H9 (cell line): ENCODE measurements around the gene KLF13. TPM values are rescaled to one million over a fixed set of nuclear protein-coding genes. Genes with fewer than 3 reads are reported as not detected.
A peak's percentile ranks its signal among the peaks of the same experiment; 100 is the strongest.

Experiments
- DNase-seq: peaks from one replicate; pipeline ENCODE4 v3.0.0-alpha.2; 2017
- H2AFZ ChIP-seq: one replicate; pipeline ENCODE4 v1.6.1; 2013; ENCODE audit warnings: mild to moderate bottlenecking, low read length, control low read depth, moderate library complexity
- H2AK5ac ChIP-seq: 2 replicates; pipeline ENCODE4 v1.6.1; 2013; ENCODE audit warnings: low read length, control low read depth, mixed read lengths; ENCODE audit not compliant: insufficient read length
- H2BK120ac ChIP-seq: one replicate; pipeline ENCODE4 v1.6.1; 2013; ENCODE audit warnings: low read depth, mild to moderate bottlenecking, low read length, control low read depth, inconsistent platforms; ENCODE audit not compliant: poor library complexity, severe bottlenecking
- H2BK12ac ChIP-seq: 2 replicates; pipeline ENCODE4 v1.6.1; 2013; ENCODE audit warnings: low read length, control low read depth, mixed read lengths, low read depth; ENCODE audit not compliant: insufficient read length
- H2BK15ac ChIP-seq: 2 replicates; pipeline ENCODE4 v1.6.1; 2013; ENCODE audit warnings: low read depth, low read length, control low read depth
- H2BK20ac ChIP-seq: one replicate; pipeline ENCODE4 v1.6.1; 2013; ENCODE audit warnings: low read depth, mild to moderate bottlenecking, low read length, control low read depth, inconsistent platforms; ENCODE audit not compliant: poor library complexity, severe bottlenecking
- H2BK5ac ChIP-seq: 2 replicates; pipeline ENCODE4 v1.6.1; 2013; ENCODE audit warnings: low read length, control low read depth, mixed read lengths; ENCODE audit not compliant: insufficient read length
- H3K14ac ChIP-seq: 2 replicates; pipeline ENCODE4 v1.6.1; 2013; ENCODE audit warnings: low read length, control low read depth; ENCODE audit not compliant: insufficient read depth
- H3K18ac ChIP-seq: 2 replicates; pipeline ENCODE4 v1.6.1; 2013; ENCODE audit warnings: low read depth, mild to moderate bottlenecking, mixed read lengths, low read length, control low read depth; ENCODE audit not compliant: insufficient read length
- H3K23ac ChIP-seq: 2 replicates; pipeline ENCODE4 v1.6.1; 2013; ENCODE audit warnings: low read length, control low read depth, mixed read lengths, low read depth; ENCODE audit not compliant: insufficient read length
- H3K23me2 ChIP-seq: 2 replicates; pipeline ENCODE4 v1.6.1; 2013; ENCODE audit warnings: low read depth, mild to moderate bottlenecking, mixed read lengths, low read length, control low read depth; ENCODE audit not compliant: insufficient read length, poor library complexity, severe bottlenecking
- H3K27ac ChIP-seq: 2 replicates; pipeline ENCODE4 v1.5.1; 2013; ENCODE audit warnings: low read length, control low read depth, mixed read lengths, low read depth; ENCODE audit not compliant: insufficient read length
- H3K27me3 ChIP-seq: 2 replicates; pipeline ENCODE4 v1.6.1; 2013; ENCODE audit warnings: low read length, control low read depth, inconsistent platforms; ENCODE audit not compliant: insufficient read depth
- H3K4ac ChIP-seq: 2 replicates; pipeline ENCODE4 v1.6.1; 2013; ENCODE audit warnings: low read depth, mild to moderate bottlenecking, control low read depth, inconsistent platforms, low read length, moderate library complexity
- H3K4me1 ChIP-seq: 2 replicates; pipeline ENCODE4 v1.6.1; 2013; ENCODE audit warnings: low read length, control low read depth, inconsistent platforms; ENCODE audit not compliant: insufficient read depth
- H3K4me2 ChIP-seq: 2 replicates; pipeline ENCODE4 v1.6.1; 2013; ENCODE audit warnings: low read length, control low read depth, mixed read lengths; ENCODE audit not compliant: insufficient read length, insufficient read depth
- H3K56ac ChIP-seq: 2 replicates; pipeline ENCODE4 v1.6.1; 2013; ENCODE audit warnings: low read depth, mild to moderate bottlenecking, mixed read lengths, low read length, control low read depth; ENCODE audit not compliant: insufficient read length
- H3K79me1 ChIP-seq: 2 replicates; pipeline ENCODE4 v1.6.1; 2013; ENCODE audit warnings: low read depth, mild to moderate bottlenecking, moderate library complexity, low read length, control low read depth, inconsistent platforms; ENCODE audit not compliant: insufficient read depth, poor library complexity, severe bottlenecking
- H3K79me2 ChIP-seq: 2 replicates; pipeline ENCODE4 v1.6.1; 2013; ENCODE audit warnings: low read length, control low read depth, inconsistent platforms; ENCODE audit not compliant: insufficient read depth
- H3K9ac ChIP-seq: 2 replicates; pipeline ENCODE4 v1.6.1; 2013; ENCODE audit warnings: low read length, control low read depth, mixed read lengths; ENCODE audit not compliant: insufficient read length; ENCODE audit errors: extremely low read depth
- H3K9me3 ChIP-seq: one replicate; pipeline ENCODE4 v1.6.1; 2013; ENCODE audit warnings: low read depth, low read length, inconsistent platforms; ENCODE audit not compliant: control insufficient read depth
- H3T11ph ChIP-seq: one replicate; pipeline ENCODE4 v1.6.1; 2013; ENCODE audit warnings: mild to moderate bottlenecking, low read length, control low read depth, inconsistent platforms
- H4K20me1 ChIP-seq: one replicate; pipeline ENCODE4 v1.6.1; 2013; ENCODE audit not compliant: control insufficient read depth, insufficient read length, insufficient read depth
- H4K5ac ChIP-seq: 2 replicates; pipeline ENCODE4 v1.6.1; 2013; ENCODE audit warnings: low read depth, mild to moderate bottlenecking, mixed read lengths, low read length, control low read depth; ENCODE audit not compliant: insufficient read length
- H4K8ac ChIP-seq: replicated peaks from 2 replicates; pipeline ENCODE4 v1.6.1; 2013; ENCODE audit warnings: low read length, control low read depth, mixed read lengths, low read depth; ENCODE audit not compliant: insufficient read length
- H4K91ac ChIP-seq: 2 replicates; pipeline ENCODE4 v1.6.1; 2013; ENCODE audit warnings: low read depth, mild to moderate bottlenecking, moderate library complexity, mixed read lengths, low read length, control low read depth; ENCODE audit not compliant: insufficient read length
- H3K27ac Mint-ChIP-seq, 3 experiments: 2 replicates in 2 of 3; 3 replicates in 1 of 3; pipeline ENCODE4 v1.8.0; 2020 to 2021; ENCODE audit warnings: mixed read lengths in 3 of 3, mild to moderate bottlenecking in 1 of 3, moderate library complexity in 1 of 3
- H3K27me3 Mint-ChIP-seq: 2 replicates; pipeline ENCODE4 v1.8.0; 2021; ENCODE audit warnings: low read depth, mild to moderate bottlenecking, moderate library complexity, mixed read lengths
- H3K36me3 Mint-ChIP-seq, 3 experiments: 2 replicates in 2 of 3; 3 replicates in 1 of 3; pipeline ENCODE4 v1.8.0; 2020 to 2021; ENCODE audit warnings: low read depth in 3 of 3, mixed read lengths in 3 of 3; ENCODE audit not compliant: insufficient read depth in 1 of 3
- H3K4me1 Mint-ChIP-seq, 2 experiments: 2 replicates each; pipeline ENCODE4 v1.8.0; 2020; ENCODE audit warnings: mixed read lengths in 2 of 2
- H3K4me3 Mint-ChIP-seq, 2 experiments: 2 replicates in 1 of 2; 3 replicates in 1 of 2; pipeline ENCODE4 v1.8.0; 2020 to 2021; ENCODE audit warnings: mild to moderate bottlenecking in 2 of 2, mixed read lengths in 2 of 2, moderate library complexity in 1 of 2
- H3K9me3 Mint-ChIP-seq, 2 experiments: 2 replicates in 1 of 2; 3 replicates in 1 of 2; pipeline ENCODE4 v1.8.0; 2020; ENCODE audit warnings: mild to moderate bottlenecking in 2 of 2, mixed read lengths in 2 of 2, moderate library complexity in 1 of 2
- WGBS: extraction: QIAGEN DNeasy Blood & Tissue Kit; methylation state at CpG from one replicate; pipeline ENCODE4 v1.1.7; 2013; ENCODE audit warnings: missing lambda C conversion rate, low lambda C conversion rate, mixed read lengths; ENCODE audit not compliant: insufficient read length; ENCODE audit errors: extremely low coverage; 5-methylcytosine and 5-hydroxymethylcytosine counted together
- total RNA-seq: library from RNA; stranded (reverse); gene quantifications from 2 replicates; pipeline ENCODE4 v1.2.1, GENCODE V29; 2021
- TF ChIP-seq, protein P1 (sequence below): fragments of 200-600 bp; sonication (generic); conservative IDR thresholded peaks from 3 replicates; pipeline ENCODE4 v1.8.0; 2021; ENCODE audit warnings: antibody characterized with exemption, mild to moderate bottlenecking

Gene KLF13
- total RNA-seq, 1 experiment from 2014 or later, result 33.4 TPM

DNA sequence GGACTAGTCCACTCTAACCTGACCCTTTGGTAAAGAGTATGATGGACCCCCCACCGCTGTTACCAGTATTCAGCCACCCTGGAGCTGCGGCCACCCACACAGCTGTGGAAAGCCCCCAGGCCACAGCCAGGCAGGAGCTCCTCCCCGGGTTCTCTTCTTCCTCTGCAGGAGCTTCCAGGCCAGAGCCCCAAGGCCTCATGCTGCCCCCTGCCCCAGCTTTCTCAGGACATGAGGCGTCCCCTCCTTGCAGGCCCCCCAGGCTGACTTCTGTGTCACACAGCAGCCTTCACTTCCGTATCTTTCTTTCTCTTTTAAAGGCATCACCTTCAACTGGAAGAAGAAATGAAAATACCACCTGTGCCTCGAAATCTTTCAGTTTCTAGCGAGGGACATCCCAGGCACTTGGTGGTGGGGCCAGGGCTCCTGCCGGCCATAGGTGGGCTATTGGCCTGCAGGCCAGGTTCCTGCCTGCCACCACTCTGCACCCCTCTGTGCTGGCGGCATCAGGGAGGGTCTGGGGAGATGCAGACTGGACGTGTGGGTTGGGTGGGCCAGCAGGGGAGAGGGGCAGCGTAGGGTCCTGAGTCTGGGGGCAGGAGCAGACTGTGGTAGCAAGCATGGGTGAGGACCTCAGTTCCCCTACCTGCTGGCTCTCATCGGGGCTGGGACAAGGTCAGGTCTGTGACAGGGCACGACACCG is 19.9 kb downstream of the KLF13 start:
- Histone ChIP-seq H2AK5ac (no peak overlapping the region), H3K4ac (no peak overlapping the region), H2AFZ (no peak overlapping the region), H2BK15ac (no peak overlapping the region), H3K79me1 (no peaks in the 10 kb centered on the region), H3K79me2 (peaks cover 2% of the 10 kb centered on the region; the same call in 1 of the 2 replicates), H3K27me3 (no peaks in the 10 kb centered on the region), H3K23me2 (no peaks in the 10 kb centered on the region), H4K20me1 (peaks cover 3% of the 10 kb centered on the region), H3K14ac (0 out of 2 replicates have a peak overlapping the region, but pooled peaks have one; percentile 14), H2BK5ac (no peak overlapping the region), H3K9ac (no peak overlapping the region), H3K27ac (no peak overlapping the region), H2BK120ac (no peak overlapping the region), H4K5ac (no peak overlapping the region), H4K8ac (no peak overlapping the region), H3K23ac (no peak overlapping the region), H3T11ph (no peak overlapping the region), H3K9me3 (no peaks in the 10 kb centered on the region), H3K18ac (no peak overlapping the region), H2BK20ac (no peak overlapping the region), H3K4me2 (no peak overlapping the region), H2BK12ac (no peak overlapping the region), H3K56ac (no peak overlapping the region), H3K4me1 (no peaks in the 10 kb centered on the region), H4K91ac (no peak overlapping the region)
- Mint-ChIP-seq H3K27me3 (no peaks in the 10 kb centered on the region), H3K4me1 (peaks cover 42 to 47% of the 10 kb centered on the region in 2 experiments), H3K36me3 (peaks cover 0 to 2% (median 0%) of the 10 kb centered on the region in 3 experiments; a peak in 1 of 7 replicates), H3K9me3 (no peaks in the 10 kb centered on the region), H3K4me3 (no peak overlapping the region; a peak in 1 of 5 replicates), H3K27ac (peak overlapping the region in 2 of 3 experiments; percentile 34 to 92; a peak in 3 of 7 replicates)
- no CpG with 5 or more reads among the region's 14 CpGs for WGBS
- no peak for DNase-seq
- TF ChIP-seq, protein P1, sequence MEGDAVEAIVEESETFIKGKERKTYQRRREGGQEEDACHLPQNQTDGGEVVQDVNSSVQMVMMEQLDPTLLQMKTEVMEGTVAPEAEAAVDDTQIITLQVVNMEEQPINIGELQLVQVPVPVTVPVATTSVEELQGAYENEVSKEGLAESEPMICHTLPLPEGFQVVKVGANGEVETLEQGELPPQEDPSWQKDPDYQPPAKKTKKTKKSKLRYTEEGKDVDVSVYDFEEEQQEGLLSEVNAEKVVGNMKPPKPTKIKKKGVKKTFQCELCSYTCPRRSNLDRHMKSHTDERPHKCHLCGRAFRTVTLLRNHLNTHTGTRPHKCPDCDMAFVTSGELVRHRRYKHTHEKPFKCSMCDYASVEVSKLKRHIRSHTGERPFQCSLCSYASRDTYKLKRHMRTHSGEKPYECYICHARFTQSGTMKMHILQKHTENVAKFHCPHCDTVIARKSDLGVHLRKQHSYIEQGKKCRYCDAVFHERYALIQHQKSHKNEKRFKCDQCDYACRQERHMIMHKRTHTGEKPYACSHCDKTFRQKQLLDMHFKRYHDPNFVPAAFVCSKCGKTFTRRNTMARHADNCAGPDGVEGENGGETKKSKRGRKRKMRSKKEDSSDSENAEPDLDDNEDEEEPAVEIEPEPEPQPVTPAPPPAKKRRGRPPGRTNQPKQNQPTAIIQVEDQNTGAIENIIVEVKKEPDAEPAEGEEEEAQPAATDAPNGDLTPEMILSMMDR, result no peak
